Measurements from ENCODE around the gene IFT25.
"Not testable (repeated sequence)": the region's sequence is repeated elsewhere in the genome, so short reads cannot be mapped to it uniquely, and the experiment has no call there.

The IFT25 gene

GRCh38 chr1:53927376-53927881 lies 18.1 kb downstream of the IFT25 start:
- no peak for DNase-seq

DNA sequence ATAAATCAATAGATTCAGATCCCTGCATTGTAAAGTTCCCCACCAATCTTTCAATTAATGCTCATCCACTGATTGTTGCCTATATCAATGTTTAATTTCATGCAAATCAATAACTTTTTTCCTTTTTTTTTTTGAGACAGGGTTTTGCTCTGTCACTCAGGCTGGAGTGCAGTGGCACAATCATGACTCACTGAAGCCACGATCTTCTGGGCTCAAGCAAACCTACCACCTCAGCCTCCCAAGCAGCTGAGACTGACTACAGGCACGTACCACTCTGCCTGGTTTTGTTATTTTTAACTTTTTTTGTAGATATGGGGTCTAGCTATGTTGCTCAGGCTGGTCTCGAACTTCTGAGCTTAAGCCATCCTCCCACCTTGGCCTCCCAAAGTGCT lies 25.8 kb downstream of the IFT25 start:
- DNase-seq = no peak

GRCh38 chr1:53918343-53918742 lies 27.2 kb downstream of the IFT25 start:
- no peak for DNase-seq

- DNase-seq = peak; percentile 41
These were observed 32.0 kb downstream of the IFT25 start for GRCh38 chr1:53913352-53914033.

- DNase-seq = no peak
These were observed 34.1 kb downstream of the IFT25 start for GRCh38 chr1:53911442-53911841.

DNA sequence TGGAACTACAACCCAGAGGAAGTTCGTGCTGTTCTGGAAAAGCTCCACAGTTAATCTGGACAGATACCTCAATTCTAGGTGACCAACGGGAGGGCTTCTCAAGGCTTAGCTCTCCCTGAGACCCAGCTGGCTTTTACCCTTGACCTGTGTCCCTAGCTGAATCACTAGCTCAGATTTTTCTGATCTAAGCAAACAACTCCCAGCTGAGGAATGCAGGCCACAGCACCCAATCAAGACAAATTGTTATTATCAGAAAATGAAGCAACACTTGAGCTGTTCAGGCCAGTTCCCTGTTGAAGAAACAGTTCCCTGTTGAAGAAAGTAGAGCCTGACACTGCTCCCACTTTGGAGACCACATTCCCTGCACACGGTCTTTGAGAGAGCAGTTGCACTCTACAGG lies 35.6 kb downstream of the IFT25 start:
- DNase-seq = no peak

DNA sequence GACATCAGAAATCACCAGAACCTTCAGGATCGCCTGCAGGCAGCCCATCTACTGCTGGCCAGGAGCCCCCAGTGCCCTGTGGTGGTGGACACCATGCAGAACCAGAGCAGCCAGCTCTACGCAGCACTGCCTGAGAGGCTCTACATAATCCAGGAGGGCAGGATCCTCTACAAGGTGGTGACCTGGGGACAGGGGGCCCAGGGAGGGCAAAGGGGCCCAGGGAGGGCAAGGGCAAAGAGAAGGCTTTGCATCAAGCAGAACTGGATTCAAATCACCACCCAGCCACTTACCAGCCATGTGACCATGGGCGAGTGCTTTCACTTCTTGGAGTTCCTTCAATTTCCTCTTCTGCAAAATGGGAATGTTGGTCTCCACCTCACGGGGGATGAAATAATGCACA lies 39.4 kb downstream of the IFT25 start:
- DNase-seq = no peak

GRCh38 chr1:53905509-53905908 lies 40.0 kb downstream of the IFT25 start:
- DNase-seq = no peak

DNA sequence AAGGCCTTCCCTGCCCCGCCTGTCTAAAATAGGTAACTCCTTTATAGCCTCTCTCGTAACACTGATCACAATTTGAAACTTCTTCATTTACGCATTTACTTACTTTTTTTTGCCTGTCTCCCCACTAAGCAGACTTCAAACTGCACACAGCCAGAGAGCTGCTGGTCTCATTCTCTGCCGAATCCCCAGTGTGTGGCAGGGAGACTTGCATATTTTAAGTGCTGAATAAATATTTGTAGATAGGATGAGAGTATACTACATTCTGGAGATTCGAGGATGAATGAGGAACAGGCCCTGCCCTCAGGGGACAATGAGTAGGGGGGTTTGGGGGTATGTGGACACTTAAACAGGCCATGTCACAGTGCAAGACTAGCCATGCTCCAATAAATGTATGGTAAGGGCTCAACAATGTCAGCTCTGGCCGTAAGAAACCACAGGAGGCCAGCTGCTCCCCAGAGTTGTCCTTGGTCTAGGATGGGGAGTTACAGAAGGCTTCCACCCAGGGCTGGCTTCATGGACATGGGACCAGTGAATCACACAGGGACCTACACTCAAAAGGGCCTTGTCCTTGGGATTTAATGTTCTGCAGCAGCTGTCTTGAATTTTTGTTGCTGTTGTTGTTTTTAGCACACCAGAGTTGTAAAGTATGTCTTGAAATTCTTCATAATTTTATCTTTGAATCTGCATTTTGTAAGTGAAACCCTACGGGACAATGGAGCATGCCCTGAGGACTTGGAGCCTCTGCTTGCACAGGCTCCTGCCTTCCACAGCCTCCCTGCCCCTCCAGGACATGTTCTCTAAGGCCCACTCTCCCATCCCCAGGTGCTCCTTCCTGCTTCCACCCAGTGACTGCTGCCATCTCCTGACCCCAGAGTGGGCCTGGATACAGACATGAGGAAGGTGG lies 43.0 kb downstream of the IFT25 start:
- no peak for DNase-seq

DNA sequence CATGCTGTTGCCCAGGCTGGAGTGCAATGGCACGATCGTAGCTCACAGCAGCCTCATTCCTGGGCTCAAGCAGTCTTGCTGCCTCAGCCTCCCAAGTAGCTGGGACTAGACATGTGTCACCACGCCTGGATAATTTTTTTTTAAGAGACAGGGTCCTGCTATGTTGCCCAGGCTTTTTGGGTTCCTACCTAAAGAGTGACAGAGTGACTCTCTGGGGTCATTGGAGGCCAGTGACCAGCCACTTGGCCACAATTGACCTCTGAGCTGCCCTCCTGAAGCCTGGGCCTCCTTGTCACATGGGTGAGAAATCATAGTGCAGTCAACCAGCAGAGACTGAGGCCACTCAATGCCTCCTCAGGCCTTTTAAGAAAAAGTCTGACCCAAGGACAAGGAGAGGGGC lies 45.8 kb downstream of the IFT25 start:
- DNase-seq = no peak

DNA sequence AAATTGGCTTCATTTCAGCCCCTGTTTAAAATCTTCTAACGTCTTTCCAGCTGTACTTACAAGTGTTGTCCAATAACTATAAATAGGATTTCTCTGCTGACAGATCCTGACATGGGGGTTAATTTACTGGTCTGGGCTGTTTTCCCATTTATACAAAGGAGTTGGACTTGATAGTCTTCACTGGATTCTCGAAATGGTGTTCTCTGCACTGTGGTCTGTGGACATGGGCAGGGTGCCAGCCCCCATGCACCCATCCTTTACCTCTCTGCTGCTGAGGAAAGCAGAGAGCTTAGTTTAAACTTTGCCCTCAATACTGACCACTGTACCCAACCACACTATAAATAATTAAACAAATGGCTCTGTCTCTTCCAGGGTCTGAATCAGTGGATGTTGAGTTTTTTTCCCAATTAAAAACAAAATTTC lies 46.3 kb downstream of the IFT25 start:
- DNase-seq = no peak

- no peak for DNase-seq
These were observed 48.8 kb downstream of the IFT25 start for GRCh38 chr1:53896635-53897229.

- no peak for DNase-seq
These were observed 50.1 kb downstream of the IFT25 start for GRCh38 chr1:53895421-53895820.

DNA sequence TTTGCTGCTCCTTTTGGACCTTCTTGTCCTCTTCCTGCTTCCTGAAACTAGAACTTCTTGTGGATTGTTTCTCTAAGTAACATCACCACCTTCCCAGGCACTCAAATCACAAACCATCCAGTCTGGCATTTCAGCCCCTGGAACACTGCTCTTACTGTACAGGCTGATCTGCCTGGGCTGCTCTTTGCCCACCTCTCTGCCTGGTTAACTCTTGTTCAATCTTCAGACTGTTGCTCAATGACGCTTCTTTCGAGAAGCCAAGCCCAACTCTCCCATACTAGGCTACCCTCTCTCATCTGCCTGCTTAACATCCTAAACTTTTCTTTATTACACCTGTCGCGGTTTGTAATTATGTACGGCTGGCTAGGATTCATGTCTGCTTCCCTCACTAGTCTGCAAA lies 50.9 kb downstream of the IFT25 start:
- DNase-seq = no peak

DNA sequence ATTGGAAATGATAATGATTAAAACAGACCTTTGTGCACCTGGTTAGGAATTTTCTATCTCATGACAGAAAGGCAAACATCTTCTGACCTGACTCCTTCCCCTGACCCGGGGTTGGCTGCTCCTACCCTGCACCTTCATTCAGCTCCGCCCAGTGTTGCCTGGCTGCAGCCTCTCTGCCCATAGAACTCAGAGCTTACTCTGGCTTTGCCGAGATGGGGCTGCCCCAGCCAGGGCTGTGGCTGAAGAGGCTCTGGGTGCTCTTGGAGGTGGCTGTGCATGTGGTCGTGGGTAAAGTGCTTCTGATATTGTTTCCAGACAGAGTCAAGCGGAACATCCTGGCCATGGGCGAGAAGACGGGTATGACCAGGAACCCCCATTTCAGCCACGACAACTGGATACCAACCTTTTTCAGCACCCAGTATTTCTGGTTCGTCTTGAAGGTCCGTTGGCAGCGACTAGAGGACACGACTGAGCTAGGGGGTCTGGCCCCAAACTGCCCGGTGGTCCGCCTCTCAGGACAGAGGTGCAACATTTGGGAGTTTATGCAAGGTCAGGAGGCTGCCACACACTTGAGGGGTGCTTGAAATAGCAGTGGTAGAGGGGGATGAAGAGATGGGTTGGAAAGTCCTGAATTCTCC lies 51.4 kb downstream of the IFT25 start, which contains the start of gene DIO1:
TSS of gene DIO1 (plus strand) at position 189 of the 638 bp plus-strand sequence. CDS start at position 213, 24 bp downstream.
- DNase-seq = no peak

DNA sequence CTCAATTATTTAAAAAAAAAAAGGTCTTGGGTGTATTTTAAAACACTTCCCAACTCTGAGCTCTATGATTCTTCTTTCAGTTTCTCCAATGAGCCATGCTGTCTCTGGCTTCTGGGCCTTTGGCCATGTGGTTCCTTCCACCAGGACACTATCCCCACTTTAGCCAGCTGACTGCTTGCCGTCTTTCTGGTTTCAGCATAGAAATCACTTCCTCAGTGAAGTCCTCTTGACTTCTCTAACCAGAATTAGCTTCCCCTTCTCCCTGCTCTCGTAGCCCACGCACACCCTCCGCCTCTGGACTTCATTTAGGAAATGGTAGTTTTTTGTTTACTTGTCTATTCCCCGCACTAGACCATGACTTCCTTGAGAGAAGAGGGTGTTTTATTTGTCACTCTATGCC lies 52.6 kb downstream of the IFT25 start:
- no peak for DNase-seq

DNA sequence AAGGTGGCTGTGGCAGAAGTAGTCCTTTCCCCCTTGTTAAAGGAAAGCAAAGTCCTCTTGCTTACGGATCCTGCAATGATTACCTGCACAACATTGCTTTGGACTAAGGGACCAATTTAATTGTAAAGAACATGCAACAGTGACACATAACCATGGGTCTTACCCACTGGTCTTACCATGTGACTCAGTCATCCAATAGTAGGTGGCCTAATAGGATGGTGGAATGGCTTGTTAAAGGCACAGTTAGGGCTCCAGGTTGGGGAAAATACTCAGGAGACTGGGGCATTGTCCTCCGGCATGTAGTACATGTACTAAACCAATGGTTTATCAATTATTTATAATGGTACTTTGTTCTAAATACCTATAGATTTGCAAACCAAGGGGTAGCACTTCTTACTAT lies 53.8 kb downstream of the IFT25 start:
- no peak for DNase-seq

DNA sequence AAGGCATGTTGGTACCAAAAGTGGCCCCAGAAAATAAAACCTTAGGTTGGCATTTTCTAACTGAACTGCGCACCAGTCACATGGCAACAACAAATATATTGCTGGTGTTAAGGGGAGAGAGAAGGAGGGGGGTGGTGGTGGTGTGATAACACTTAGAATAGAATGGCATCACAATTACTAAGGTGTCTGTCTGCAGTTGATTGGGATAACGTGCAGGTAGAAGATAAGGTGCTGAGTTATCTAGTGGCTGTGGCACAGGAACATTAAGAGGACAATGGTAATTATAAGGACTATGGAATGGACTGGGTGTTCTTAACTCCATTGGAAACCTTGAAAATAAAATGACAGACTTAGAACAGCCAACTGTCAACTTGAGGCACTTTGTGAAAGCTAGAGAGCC lies 54.5 kb downstream of the IFT25 start:
- no peak for DNase-seq

DNA sequence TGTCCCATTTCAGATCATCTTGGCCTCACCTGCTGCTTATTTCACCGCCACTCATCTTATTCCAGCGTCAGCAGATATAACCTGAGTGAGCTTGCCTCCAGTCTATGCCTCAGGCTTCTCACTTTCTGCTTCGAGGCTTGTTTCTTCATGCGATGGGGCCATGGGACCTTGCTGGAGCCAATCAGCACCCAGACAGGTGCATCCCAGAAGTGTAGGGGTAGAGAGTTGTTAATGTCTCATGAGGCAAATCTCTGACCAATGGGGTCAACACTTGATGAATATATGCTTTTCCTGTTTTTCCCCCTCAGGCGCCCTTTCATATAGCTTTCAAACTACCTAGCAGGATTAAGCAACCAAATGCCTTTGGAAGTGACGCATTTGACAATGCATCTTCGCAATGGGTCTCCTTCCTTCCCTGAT lies 55.0 kb downstream of the IFT25 start:
- no peak for DNase-seq

DNA sequence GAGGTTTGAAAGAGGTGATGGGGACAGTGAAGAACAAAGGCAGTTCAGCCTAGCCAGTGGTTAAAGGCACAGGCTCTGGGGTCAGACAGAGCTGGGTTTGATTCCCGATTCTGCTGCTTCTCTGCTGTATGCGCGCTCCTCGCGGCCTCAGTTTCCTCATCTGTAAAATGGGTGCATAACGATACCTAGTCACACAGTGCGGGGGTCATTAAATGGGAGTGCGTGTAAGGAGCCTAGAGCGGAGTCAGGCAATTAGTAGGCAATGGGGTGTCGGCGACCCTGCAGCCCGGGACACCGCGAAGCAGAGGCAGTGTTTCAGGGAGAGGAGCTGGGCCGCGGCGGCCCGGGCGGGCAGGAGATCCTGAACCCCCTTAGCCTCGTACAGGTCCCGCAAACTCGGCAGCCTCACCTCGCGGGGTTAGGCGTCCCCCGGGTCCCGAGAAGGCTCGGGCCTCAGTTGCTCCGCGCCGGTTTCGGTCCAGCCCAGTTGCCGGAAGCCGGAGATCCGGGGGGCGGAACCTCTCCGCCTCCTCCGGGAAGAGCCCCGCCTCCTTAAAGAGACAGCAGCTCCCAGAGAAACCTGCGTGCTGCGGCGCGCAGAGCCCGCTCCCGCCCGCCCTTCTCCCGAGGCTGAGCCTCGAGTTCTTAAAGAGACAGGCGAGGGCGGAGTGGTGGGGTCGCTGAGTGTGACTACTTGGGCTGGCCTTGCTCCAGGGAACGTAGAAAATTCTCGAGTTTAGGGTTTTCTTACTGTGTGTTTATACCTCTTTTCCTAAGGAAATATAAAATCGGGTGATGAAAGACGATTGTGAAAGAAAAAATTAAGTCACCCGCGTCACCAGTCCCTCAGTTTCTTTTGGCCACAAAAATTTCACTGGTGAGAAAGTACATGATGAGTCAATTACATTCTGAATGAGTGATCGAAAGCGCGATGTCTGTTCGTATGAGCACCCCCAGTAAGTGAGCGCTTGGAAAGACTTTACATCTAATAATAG lies 55.9 kb downstream of the IFT25 start, which contains the start of gene YIPF1:
TSS of gene YIPF1 (minus strand) at position 494 of the 995 bp plus-strand sequence. CDS start 860 bp downstream, outside the sequence.
- peak; percentile 93 for DNase-seq

DNA sequence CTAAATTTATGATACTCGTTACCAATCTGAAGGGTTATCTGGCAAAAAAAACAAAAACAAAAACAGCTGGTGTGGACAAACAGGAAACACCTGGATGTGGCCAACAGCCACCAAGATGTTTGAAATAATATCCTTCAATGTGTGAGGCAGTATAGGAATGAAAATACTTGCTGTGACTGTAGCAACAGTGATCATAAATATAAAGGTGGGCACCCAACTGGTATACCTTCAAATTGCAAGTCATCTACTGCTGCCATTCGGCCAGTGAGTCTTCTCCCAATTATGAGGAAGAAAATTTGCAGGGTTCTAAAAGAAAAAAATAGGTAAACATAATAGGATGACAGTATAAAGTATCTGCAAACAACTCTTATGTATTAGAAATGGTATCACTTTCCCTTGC lies 56.8 kb downstream of the IFT25 start:
- no peak for DNase-seq

- DNase-seq = not testable (repeated sequence)
These were observed 61.9 kb downstream of the IFT25 start for GRCh38 chr1:53883600-53883999.
